A549 (cell line): Measurements from ENCODE around the gene OR4D10.

Experiments
- CTCF ChIP-seq: fragments of >200 bp; sonication (Bioruptor Twin); formaldehyde crosslinking; IDR thresholded peaks from 3 replicates; pipeline ENCODE4 v1.5.1; 2016
- EHMT2 ChIP-seq: fragments of 200-600 bp; sonication (generic); IDR thresholded peaks from 2 replicates; pipeline ENCODE4 v1.6.1; 2016; ENCODE audit warnings: antibody characterized with exemption, low read depth, mild to moderate bottlenecking, moderate library complexity
- EP300 ChIP-seq, 2 experiments: fragments of >200 bp; sonication (Bioruptor Twin); formaldehyde crosslinking; IDR thresholded peaks; 2 replicates in 1 of 2; 3 replicates in 1 of 2; pipeline ENCODE4 v1.6.1; 2016 to 2017
- JUN ChIP-seq, 2 experiments: fragments of >200 bp; sonication (Bioruptor Twin); formaldehyde crosslinking; IDR thresholded peaks; 2 replicates in 1 of 2; 3 replicates in 1 of 2; pipeline ENCODE4 v1.6.1; 2016 to 2017
- KDM1A ChIP-seq: fragments of 200-600 bp; sonication (generic); IDR thresholded peaks from 2 replicates; pipeline ENCODE4 v1.6.1; 2016; ENCODE audit warnings: low read depth, mild to moderate bottlenecking
- MYC ChIP-seq: IDR thresholded peaks from 2 replicates; pipeline ENCODE4 v1.6.1; 2012; ENCODE audit warnings: mild to moderate bottlenecking, inconsistent platforms, low read length, improper control_type of control experiment, borderline replicate concordance
- SMC3 ChIP-seq: fragments of >200 bp; sonication (Bioruptor Twin); formaldehyde crosslinking; IDR thresholded peaks from 3 replicates; pipeline ENCODE4 v1.6.1; 2018; ENCODE audit warnings: inconsistent platforms
- TFCP2L1 ChIP-seq: fragments of 250-450 bp; sonication (Bioruptor Pico); IDR thresholded peaks from 2 replicates; pipeline ENCODE4 v1.5.0; 2021; ENCODE audit warnings: mild to moderate bottlenecking
- TF ChIP-seq, protein P1 (sequence below): IDR thresholded peaks from 2 replicates; pipeline ENCODE4 v1.6.1; 2012

- TF ChIP-seq EHMT2 (no peak), CTCF (peak; percentile 86), SMC3 (peak; percentile 41), KDM1A (no peak), MYC (no peak), JUN (IDR thresholded peaks at IDR 0.05) (no peak), EP300 (IDR thresholded peaks at IDR 0.05) (no peak), TFCP2L1 (no peak)
- TF ChIP-seq, protein P1, sequence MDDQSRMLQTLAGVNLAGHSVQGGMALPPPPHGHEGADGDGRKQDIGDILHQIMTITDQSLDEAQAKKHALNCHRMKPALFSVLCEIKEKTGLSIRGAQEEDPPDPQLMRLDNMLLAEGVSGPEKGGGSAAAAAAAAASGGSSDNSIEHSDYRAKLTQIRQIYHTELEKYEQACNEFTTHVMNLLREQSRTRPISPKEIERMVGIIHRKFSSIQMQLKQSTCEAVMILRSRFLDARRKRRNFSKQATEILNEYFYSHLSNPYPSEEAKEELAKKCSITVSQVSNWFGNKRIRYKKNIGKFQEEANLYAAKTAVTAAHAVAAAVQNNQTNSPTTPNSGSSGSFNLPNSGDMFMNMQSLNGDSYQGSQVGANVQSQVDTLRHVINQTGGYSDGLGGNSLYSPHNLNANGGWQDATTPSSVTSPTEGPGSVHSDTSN: no peak
Observed at GRCh38 chr11:59429924-59430516, 43.1 kb upstream of the OR4D10 start.
